ENCODE measurements around the gene GLTP.
"Not testable (repeated sequence)": the region's sequence is repeated elsewhere in the genome, so short reads cannot be mapped to it uniquely, and the experiment has no call there.

Gene GLTP

DNA sequence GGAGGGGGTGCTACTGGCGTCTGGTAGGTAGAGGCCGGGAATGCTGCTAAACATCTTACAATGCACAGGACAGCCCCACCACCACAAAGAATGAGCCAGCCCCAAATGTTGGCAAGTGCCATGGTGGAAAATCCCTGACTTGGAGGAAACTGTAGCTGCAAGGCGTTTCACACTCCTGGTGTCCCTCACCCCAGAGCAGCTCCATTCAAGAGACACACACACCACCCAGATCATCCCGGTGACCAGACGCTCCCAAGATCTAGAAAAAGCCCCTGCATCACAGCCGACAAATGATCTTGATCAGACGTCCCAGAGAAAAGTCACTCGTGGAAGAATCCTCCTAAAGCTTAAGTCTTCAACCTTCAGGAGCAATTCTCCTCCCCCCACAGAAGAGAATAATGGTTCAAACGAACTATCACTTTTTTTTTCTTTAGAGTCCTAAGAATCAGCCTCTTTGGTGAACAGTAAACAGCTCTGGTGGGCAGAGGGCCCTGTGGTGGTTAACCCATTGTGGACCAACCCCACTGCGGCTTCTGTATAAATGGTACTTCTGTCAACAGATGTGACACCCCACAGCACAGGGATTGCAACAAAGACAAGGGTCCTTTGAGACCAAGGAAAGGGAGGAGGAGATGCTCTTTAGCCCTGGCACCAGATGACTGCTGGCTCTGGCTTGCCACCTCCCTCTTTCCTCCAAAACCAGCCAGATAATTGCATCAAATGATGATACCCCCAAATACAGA lies 2.7 kb downstream of the GLTP start:
- H3K4me1 Mint-ChIP-seq: peaks cover 48 to 66% of the 10 kb centered on the region in 2 donors
- H3K36me3 Mint-ChIP-seq: peaks cover 0 to 2% of the 10 kb centered on the region in 2 donors
- H3K4me3 Mint-ChIP-seq: no peak overlapping the region
- no peaks in the 10 kb centered on the region for H3K9me3 Mint-ChIP-seq
- ATAC-seq (replicated peaks) (no peak), DNase-seq (no peak)
- H3K27me3 Mint-ChIP-seq: no peaks in the 10 kb centered on the region
- no peak overlapping the region for H3K27ac Mint-ChIP-seq

DNA sequence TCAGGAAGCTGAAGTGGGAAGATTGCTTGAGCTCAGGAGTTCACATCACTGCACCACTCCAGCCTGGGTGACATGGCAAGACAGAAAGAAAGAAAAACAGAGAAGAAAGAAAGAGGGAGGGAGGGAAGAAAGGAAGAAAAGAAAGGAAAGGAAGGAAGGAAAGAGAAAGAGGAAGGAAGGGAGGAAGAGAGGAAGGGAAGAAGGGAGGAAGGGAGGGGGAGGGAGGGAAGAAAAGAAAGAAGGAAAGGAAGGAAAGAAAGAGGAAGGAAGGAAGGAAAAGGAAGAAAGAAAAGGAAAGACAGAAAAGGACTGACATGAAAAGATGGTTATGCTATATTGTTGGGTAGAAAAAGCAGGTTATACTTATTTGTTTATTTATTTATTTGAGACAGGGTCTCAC lies 3.9 kb downstream of the GLTP start:
- Mint-ChIP-seq H3K4me3 (no peak overlapping the region), H3K27ac (no peak overlapping the region), H3K4me1 (peaks cover 48 to 69% of the 10 kb centered on the region in 2 donors), H3K27me3 (no peaks in the 10 kb centered on the region), H3K36me3 (peaks cover 2 to 6% of the 10 kb centered on the region in 2 donors), H3K9me3 (no peaks in the 10 kb centered on the region)
- DNase-seq: no peak
- no peak for ATAC-seq (replicated peaks)

DNA sequence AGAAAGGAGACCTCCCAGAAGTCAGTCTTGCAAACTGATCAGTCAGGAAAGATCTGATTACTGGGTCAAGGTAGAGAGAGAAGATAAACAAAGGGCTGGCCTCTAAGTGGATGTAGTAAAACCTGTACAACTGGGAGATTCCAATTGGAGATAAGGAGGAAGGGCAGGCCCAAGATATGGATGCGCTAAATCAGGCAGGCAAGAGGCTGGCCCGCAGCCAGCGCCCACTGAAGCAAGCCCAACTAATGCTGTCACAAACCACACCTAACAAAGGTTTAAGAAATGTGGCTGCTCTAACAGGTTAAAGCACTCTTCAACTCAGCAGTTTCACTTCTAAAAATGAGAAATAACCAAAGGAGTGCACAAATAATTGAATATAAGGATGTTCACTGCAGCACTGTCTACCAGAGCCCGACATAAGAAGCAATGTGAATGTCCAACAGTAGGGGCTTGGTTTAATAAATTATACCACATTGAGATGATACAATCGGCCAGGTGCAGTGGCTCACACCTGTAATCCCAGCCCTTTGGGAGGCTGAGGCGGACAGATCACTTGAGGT lies 4.7 kb downstream of the GLTP start:
- Mint-ChIP-seq H3K4me1 (peaks cover 45 to 65% of the 10 kb centered on the region in 2 donors), H3K36me3 (peaks cover 3 to 7% of the 10 kb centered on the region in 2 donors), H3K4me3 (no peak overlapping the region), H3K27ac (peak overlapping the region; percentile 21), H3K27me3 (no peaks in the 10 kb centered on the region), H3K9me3 (no peaks in the 10 kb centered on the region)
- no peak for DNase-seq
- peak; percentile 12 to 28 for ATAC-seq (replicated peaks)

DNA sequence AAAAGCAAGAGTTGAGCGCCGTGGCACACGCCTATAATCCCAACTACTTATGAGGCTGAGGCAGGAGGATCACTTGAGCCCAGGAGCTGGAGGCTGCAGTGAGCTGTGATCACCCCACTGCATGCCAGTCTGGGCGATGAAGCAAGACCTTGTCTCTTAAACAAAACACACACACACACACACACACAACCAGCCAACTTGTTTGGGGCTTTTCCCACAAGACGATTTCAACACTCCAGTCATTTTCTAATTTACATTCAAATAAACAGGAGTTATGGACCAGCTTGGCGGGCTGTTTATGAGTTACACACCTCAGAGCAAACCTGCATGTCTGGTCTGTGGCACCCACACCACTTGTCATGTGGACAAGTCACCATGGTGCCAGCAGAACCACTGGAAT lies 6.7 kb downstream of the GLTP start:
- DNase-seq: no peak
- Mint-ChIP-seq H3K9me3 (no peaks in the 10 kb centered on the region), H3K36me3 (peaks cover 5 to 7% of the 10 kb centered on the region in 2 donors), H3K27me3 (no peaks in the 10 kb centered on the region), H3K4me1 (peaks cover 35 to 54% of the 10 kb centered on the region in 2 donors), H3K27ac (no peak overlapping the region), H3K4me3 (no peak overlapping the region)
- no peak for ATAC-seq (replicated peaks)

DNA sequence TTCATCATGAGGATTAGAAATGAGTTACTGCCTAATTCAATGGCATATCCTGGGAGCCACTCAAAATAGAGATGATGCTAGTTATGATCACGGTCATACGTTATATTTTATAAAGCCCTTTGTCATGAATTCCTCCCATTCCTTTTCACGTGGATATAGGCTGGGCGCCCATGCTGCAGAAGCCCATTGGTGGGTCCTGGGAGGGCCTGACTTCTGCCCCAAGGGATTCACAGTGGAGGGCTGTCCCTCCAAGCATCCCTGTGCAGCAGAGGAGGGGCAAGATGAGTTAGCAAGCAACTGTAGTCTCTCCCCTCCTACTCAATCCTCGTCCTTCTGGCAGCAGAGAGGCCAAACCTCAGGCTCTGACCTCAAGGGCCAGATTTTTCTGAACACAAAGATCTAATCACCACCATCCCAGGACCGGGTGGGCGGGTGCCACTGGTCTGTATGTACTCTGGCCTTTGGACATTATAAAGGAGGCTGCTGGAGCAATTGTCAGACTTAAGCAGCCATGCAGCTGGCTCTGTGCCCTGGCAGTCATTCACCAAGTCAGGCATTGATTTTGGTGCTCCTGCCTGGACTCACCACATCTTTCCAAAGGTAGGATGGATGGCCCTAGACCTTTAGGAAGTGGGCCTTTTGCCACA lies 8.6 kb downstream of the GLTP start:
- DNase-seq (no peak), ATAC-seq (replicated peaks) (no peak)
- no peaks in the 10 kb centered on the region for H3K9me3 Mint-ChIP-seq
- H3K36me3 Mint-ChIP-seq: peaks cover 5 to 12% of the 10 kb centered on the region in 2 donors
- no peak overlapping the region for H3K27ac Mint-ChIP-seq
- no peak overlapping the region for H3K4me3 Mint-ChIP-seq
- peaks cover 32 to 50% of the 10 kb centered on the region in 2 donors for H3K4me1 Mint-ChIP-seq
- H3K27me3 Mint-ChIP-seq: no peaks in the 10 kb centered on the region

DNA sequence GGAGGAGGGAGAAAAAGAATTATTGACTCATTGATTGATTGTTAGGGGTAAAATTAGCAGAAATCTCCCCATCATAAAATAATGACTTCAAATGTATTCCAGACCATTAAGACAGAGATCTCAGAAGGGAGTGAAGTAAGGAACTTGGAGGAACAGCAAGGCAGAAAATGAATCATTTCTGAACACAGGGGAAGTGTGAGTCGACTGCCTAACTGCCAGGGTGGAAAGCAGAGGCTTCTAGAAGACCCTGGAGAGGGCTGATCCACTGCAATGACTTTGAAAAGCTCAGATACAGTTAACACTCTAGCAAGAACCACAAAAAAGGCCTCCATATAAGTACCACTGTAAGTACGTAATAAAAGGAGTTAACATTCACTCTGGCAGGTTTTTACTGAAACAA lies 9.7 kb downstream of the GLTP start:
- DNase-seq: no peak
- H3K36me3 Mint-ChIP-seq: peaks cover 5 to 12% of the 10 kb centered on the region in 2 donors

DNA sequence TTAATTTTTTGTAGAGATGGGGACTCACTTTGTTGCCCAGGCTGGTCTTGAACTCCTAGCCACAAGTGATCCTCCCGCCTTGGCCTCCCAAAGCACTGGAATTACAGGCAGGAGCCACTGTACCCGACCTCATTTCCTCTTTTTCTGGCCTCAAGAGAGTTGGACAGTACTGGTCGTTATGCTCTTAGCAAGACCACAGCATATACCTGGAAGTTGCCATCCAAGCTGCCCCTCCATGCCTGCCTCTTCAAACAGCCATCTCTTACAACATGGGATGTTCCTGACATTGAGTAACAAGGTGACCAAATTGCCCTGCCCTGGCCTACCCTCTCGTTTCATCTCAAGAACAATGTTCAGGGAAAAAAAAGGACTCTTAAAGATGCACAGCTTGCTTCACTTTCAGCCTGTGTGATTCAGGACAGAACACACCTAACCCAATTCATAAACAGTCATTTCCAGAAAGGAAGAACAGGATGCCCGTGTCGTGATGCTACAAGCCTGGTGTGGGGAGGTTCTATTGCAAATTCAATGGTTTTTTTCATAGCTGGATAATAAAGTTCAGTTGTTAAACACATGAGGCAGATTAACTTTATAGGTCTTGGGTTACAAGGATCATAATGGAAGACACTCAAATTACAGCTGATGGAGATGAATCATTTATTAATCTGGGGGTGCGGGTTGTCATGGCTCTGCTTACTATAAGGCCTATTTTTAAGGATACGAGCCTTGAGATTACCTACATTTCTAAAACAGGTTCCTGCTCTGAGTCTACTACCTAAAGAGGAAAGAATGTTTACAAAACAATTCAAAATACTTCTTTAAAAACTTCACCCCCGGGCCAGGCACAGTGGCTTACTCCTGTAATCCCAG lies 11.9 kb downstream of the GLTP start:
- no peak for ATAC-seq (replicated peaks)
- Mint-ChIP-seq H3K36me3 (peaks cover 6 to 12% of the 10 kb centered on the region in 2 donors), H3K4me3 (no peak overlapping the region), H3K4me1 (peaks cover 21% of the 10 kb centered on the region in 2 donors), H3K27me3 (no peaks in the 10 kb centered on the region), H3K27ac (no peak overlapping the region), H3K9me3 (no peaks in the 10 kb centered on the region)
- no peak for DNase-seq

More for the DNA sequence above, 9.7 kb downstream of the GLTP start:
- peak; percentile 48 to 79 for ATAC-seq (replicated peaks)
- peaks cover 23 to 39% of the 10 kb centered on the region in 2 donors for H3K4me1 Mint-ChIP-seq
- H3K9me3 Mint-ChIP-seq: no peaks in the 10 kb centered on the region
- no peak overlapping the region for H3K4me3 Mint-ChIP-seq
- H3K27me3 Mint-ChIP-seq: no peaks in the 10 kb centered on the region
- no peak overlapping the region for H3K27ac Mint-ChIP-seq

DNA sequence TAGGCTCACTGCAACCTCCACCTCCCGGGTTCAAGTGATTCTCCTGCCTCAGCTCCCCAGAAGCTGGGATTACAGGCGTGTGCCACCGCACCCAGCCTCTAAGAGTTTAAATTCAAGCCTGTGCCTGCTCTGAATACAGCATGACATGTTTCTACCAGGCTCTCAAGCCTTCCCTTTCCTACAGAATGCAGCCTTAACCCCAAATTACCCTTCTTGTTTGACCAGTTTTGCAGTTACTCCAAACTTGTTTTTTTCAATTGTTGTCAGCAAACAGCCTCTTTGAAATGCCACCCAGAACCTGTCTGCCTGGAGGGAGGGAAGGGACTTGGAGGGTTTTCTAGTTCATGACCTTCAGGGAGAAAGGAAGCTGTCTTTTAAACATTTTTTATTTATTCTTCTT lies 15.4 kb downstream of the GLTP start:
- DNase-seq (no peak), ATAC-seq (replicated peaks) (no peak)
- H3K27me3 Mint-ChIP-seq: no peaks in the 10 kb centered on the region
- no peaks in the 10 kb centered on the region for H3K9me3 Mint-ChIP-seq
- no peak overlapping the region for H3K27ac Mint-ChIP-seq
- no peak overlapping the region for H3K4me3 Mint-ChIP-seq
- H3K36me3 Mint-ChIP-seq: peaks cover 5 to 8% of the 10 kb centered on the region in 2 donors
- H3K4me1 Mint-ChIP-seq: peaks cover 22 to 24% of the 10 kb centered on the region in 2 donors

DNA sequence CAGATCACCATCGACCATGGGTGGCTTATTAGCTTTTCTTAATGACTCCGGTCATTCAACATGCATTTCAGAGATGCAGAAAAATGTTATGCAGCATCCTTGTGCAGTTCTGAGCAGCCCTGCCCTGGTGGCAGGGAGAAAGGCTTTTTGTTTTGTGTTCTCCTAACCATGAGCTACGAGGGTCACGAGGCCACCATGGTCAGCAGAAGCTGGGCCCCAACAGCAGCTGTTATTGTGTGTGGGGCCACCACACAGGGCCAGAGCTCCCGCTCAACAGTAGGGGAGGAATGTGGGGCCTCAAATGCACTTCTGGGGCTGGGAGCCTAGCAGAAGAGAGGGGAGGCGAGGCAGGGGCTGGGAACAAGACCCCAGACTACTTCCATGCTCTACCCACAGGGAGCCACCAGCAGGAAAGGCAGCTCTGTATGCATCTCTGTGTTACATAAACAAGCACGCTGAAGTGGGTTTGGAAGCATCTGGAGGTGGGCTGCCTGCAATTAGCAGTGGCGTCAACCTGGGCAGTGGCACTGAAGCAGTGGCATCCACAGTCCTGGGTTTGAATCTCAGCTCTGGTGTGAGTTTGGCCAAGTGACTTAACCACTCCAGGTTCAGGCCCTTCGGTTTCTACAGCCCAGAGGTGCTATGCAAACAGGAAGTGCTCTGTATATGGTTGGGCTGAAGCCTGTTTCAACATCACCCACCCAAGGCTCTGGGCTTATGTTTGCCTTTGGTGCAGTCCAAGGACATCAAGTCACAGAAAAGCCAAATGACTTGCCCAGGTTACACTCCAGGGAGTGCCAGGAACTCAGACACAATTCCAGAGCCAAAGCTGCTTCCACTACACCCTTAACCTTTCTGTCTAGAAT lies 16.3 kb downstream of the GLTP start:
- DNase-seq (no peak), ATAC-seq (replicated peaks) (no peak)
- no peaks in the 10 kb centered on the region for H3K9me3 Mint-ChIP-seq
- no peaks in the 10 kb centered on the region for H3K27me3 Mint-ChIP-seq
- peaks cover 22 to 23% of the 10 kb centered on the region in 2 donors for H3K4me1 Mint-ChIP-seq
- H3K27ac Mint-ChIP-seq: no peak overlapping the region
- H3K4me3 Mint-ChIP-seq: no peak overlapping the region
- peaks cover 5 to 8% of the 10 kb centered on the region in 2 donors for H3K36me3 Mint-ChIP-seq

DNA sequence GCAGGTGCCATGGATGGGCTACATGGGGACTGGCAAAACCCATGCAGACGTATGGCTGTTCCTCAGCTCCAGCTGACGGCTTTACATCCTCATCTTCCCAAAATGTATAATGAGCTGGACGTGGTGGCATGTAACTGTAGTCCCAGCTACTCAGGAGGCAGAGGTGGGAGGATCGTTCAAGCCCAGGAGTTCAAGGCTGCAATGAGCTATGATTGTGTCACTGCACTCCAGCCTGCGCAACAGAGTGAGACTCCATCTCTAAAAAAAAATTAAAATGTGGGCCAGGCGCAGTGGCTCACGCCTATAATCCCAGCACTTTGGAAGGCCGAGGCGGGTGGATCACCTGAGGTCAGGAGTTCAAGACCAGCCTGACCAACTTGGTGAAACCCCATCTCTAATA lies 17.9 kb downstream of the GLTP start:
- H3K9me3 Mint-ChIP-seq; H3K27ac Mint-ChIP-seq; ATAC-seq (replicated peaks); H3K4me3 Mint-ChIP-seq; H3K27me3 Mint-ChIP-seq; DNase-seq: not testable (repeated sequence)
- Mint-ChIP-seq H3K36me3 (peaks cover 7 to 15% of the 10 kb centered on the region in 2 donors), H3K4me1 (peaks cover 12 to 21% of the 10 kb centered on the region in 2 donors)

DNA sequence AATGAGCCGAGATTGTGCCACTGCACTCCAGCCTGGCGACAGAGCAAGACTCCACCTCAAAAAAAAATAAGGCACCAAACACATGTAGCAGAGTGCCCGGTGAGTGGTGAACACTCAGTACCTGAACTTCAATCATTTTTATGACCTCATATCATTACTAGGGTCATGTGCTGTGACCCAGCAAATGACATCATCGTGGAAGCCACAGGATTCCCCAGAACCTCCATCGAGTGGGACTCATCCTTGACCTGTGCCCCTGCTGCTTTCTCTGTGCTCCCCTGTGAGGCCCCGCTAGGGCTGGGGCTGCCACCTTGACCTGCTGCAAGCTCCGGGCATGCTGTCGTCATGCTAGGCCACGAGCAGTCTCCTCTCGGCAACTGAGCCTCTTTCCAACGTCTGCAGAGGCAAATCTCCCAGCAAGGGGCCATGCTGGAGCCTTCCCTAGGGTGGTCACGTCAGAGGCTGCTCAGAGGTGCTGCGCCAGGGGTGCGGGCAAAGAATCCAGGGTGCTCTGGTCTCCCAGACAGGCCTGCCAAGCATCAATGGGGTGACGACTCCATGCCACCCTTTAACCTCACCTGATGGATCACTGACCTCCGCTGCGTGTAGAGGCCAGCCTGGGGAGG lies 18.5 kb downstream of the GLTP start:
- Mint-ChIP-seq H3K27ac (peak overlapping the region; percentile 9), H3K27me3 (no peaks in the 10 kb centered on the region), H3K36me3 (peaks cover 9 to 21% of the 10 kb centered on the region in 2 donors), H3K9me3 (no peaks in the 10 kb centered on the region), H3K4me3 (no peak overlapping the region), H3K4me1 (peaks cover 12 to 21% of the 10 kb centered on the region in 2 donors)
- ATAC-seq (replicated peaks): peak in 1 of 2 donors; percentile 79
- DNase-seq: no peak

DNA sequence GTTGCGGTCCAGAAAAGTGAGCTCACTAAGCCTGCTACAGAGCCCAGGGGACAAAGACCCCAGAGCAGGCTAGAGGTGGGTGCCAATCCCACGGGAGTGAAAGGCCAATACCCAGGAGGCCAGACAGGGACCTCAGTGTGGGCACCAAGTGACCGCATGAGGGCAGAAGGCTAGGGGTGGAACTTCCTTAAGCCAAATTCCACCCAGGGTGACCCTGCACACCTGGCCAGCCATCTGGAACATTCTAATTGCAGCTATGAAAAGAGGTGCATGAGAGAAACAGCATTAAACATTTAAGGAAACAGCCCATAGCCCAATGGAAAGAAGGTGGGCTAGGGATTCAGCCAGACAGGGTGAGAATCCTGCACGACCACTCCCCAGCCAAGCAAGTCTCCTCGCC lies 19.4 kb downstream of the GLTP start:
- Mint-ChIP-seq H3K9me3 (no peaks in the 10 kb centered on the region), H3K27me3 (no peaks in the 10 kb centered on the region), H3K4me1 (peaks cover 12 to 21% of the 10 kb centered on the region in 2 donors), H3K36me3 (peaks cover 12 to 21% of the 10 kb centered on the region in 2 donors), H3K4me3 (no peak overlapping the region), H3K27ac (no peak overlapping the region)
- ATAC-seq (replicated peaks) (no peak), DNase-seq (no peak)

DNA sequence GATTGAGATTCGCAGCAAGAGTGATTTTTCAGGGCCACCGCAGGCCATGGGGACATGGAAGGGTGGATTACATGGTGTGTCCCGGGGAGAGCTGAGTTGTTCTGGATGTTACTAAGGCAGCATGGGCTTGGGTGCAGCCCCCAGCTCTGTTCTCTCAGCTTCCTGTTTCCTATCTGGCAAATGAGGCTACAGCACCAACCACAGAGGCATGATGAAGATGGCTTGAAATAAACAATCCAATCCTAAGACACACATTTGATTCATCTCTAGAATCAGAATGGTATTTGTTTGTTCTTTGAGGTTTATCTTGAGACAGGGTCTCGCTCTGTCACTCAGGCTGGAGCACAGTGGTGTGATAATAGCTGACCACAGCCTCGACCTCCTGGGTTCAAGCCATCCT lies 21.6 kb downstream of the GLTP start:
- no peak overlapping the region for H3K4me3 Mint-ChIP-seq
- H3K4me1 Mint-ChIP-seq: peaks cover 12 to 15% of the 10 kb centered on the region in 2 donors
- DNase-seq (no peak), ATAC-seq (replicated peaks) (peak in 1 of 2 donors; percentile 39)
- no peaks in the 10 kb centered on the region for H3K27me3 Mint-ChIP-seq
- no peaks in the 10 kb centered on the region for H3K9me3 Mint-ChIP-seq
- H3K27ac Mint-ChIP-seq: peak overlapping the region; percentile 56
- peaks cover 18 to 29% of the 10 kb centered on the region in 2 donors for H3K36me3 Mint-ChIP-seq

All from stimulated activated naive B cell treated with anti-CD40 and anti-IgM and Interleukin-4, amounts not matched to agents 10 μg/mL and 1 μg/mL and 100 μg/mL, for 72 hours (primary cell).